Astrocyte (in vitro differentiated cells and primary cell): Measurements from ENCODE around the gene CDKN2B.

Experiments used
- CTCF ChIP-seq: IDR thresholded peaks from 2 replicates; pipeline ENCODE4 v1.5.1; 2011; ENCODE audit warnings: low read depth, mild to moderate bottlenecking, inconsistent platforms, low read length, moderate library complexity; ENCODE audit not compliant: insufficient read depth
- EZH2 ChIP-seq: IDR thresholded peaks from 2 replicates; pipeline ENCODE4 v1.6.1; 2012; ENCODE audit warnings: mild to moderate bottlenecking, low read length, inconsistent platforms; ENCODE audit not compliant: insufficient read depth

- TF ChIP-seq CTCF = no peak
- TF ChIP-seq EZH2 = no peak
Measured at GRCh38 chr9:21972361-21972760, 36.7 kb downstream of the CDKN2B start.
